Measurements from ENCODE around the gene SYNE1.

- TF ChIP-seq GATA2 (IDR thresholded peaks at IDR 0.05; ENCODE audit: low read depth, low read length) (no peak), GATA3 (IDR thresholded peaks at IDR 0.05; ENCODE audit: low read depth, low read length) (no peak)
Measured at GRCh38 chr6:152598421-152598820, 38.7 kb downstream of the SYNE1 start.

Measured in SH-SY5Y (cell line).